DOHH2 (cell line): ENCODE data around the gene TYW1.
"Not testable (repeated sequence)": the region's sequence is repeated elsewhere in the genome, so short reads cannot be mapped to it uniquely, and the experiment has no call there.

Experiments used
- H3F3A ChIP-seq: fragments of 200-600 bp; sonication (generic), shearing (Covaris generic); 2 replicates; pipeline ENCODE4 v1.6.0; 2016; ENCODE audit warnings: antibody characterized with exemption, mild to moderate bottlenecking; ENCODE audit not compliant: control insufficient read depth, insufficient read depth
- H3K27ac ChIP-seq: fragments of 200-600 bp; sonication (generic); 2 replicates; pipeline ENCODE4 v1.5.1; 2014; ENCODE audit warnings: low read depth, mild to moderate bottlenecking, low read length, moderate library complexity
- H3K27me3 ChIP-seq: fragments of 200-600 bp; sonication (generic); 2 replicates; pipeline ENCODE4 v1.6.1; 2014; ENCODE audit warnings: mild to moderate bottlenecking, low read length, mixed read lengths; ENCODE audit not compliant: control insufficient read depth
- H3K36me3 ChIP-seq: fragments of 200-600 bp; sonication (generic); 2 replicates; pipeline ENCODE4 v1.6.1; 2014; ENCODE audit warnings: mild to moderate bottlenecking, low read length, moderate library complexity, mixed read lengths; ENCODE audit not compliant: control insufficient read depth
- H3K4me1 ChIP-seq: fragments of 200-600 bp; sonication (generic); 2 replicates; pipeline ENCODE4 v1.6.1; 2014; ENCODE audit warnings: mild to moderate bottlenecking, low read length, mixed read lengths; ENCODE audit not compliant: control insufficient read depth
- H3K4me2 ChIP-seq: fragments of 200-600 bp; sonication (generic); 2 replicates; pipeline ENCODE4 v1.6.0; 2014; ENCODE audit warnings: mild to moderate bottlenecking, low read length, moderate library complexity
- H3K4me3 ChIP-seq: fragments of 200-600 bp; sonication (generic); 2 replicates; pipeline ENCODE4 v1.5.1; 2014; ENCODE audit warnings: mild to moderate bottlenecking, low read length, mixed read lengths
- H3K79me2 ChIP-seq: fragments of 200-600 bp; sonication (generic); 2 replicates; pipeline ENCODE4 v1.6.1; 2014; ENCODE audit warnings: mild to moderate bottlenecking, low read length, mixed read lengths; ENCODE audit not compliant: control insufficient read depth
- H3K9me2 ChIP-seq: fragments of 200-600 bp; sonication (generic); replicated peaks from 2 replicates; pipeline ENCODE4 v1.6.1; 2014; ENCODE audit warnings: mild to moderate bottlenecking, low read length, mixed read lengths; ENCODE audit not compliant: control insufficient read depth
- H3K9me3 ChIP-seq: fragments of 200-600 bp; sonication (generic); 2 replicates; pipeline ENCODE4 v1.6.1; 2014; ENCODE audit warnings: antibody characterized with exemption, low read length, mixed read lengths; ENCODE audit not compliant: control insufficient read depth, insufficient read depth
- H4K20me1 ChIP-seq: fragments of 200-600 bp; sonication (generic); 2 replicates; pipeline ENCODE4 v1.6.0; 2014; ENCODE audit warnings: low read depth, mild to moderate bottlenecking, antibody characterized with exemption, low read length, moderate library complexity; ENCODE audit not compliant: control insufficient read depth, insufficient read depth

TYW1 gene

GRCh38 chr7:67226967-67227366 lies 230.3 kb downstream of the TYW1 start:
- not testable (repeated sequence) for H4K20me1 ChIP-seq, H3K9me2 ChIP-seq, H3K4me1 ChIP-seq, H3K4me3 ChIP-seq, H3K27ac ChIP-seq, H3K79me2 ChIP-seq, H3K36me3 ChIP-seq, H3F3A ChIP-seq, H3K4me2 ChIP-seq, H3K9me3 ChIP-seq, H3K27me3 ChIP-seq

- not testable (repeated sequence) for H3K79me2 ChIP-seq, H3K4me2 ChIP-seq, H3K27me3 ChIP-seq, H3K36me3 ChIP-seq, H3K27ac ChIP-seq, H3K9me3 ChIP-seq, H3K4me3 ChIP-seq, H4K20me1 ChIP-seq, H3K4me1 ChIP-seq, H3F3A ChIP-seq, H3K9me2 ChIP-seq
These were observed 232.4 kb downstream of the TYW1 start for GRCh38 chr7:67229018-67229417.

- H3K4me2 ChIP-seq, H3K9me3 ChIP-seq, H3K79me2 ChIP-seq, H3K27ac ChIP-seq, H3K4me3 ChIP-seq, H3K36me3 ChIP-seq, H3F3A ChIP-seq, H3K27me3 ChIP-seq, H3K9me2 ChIP-seq, H3K4me1 ChIP-seq, H4K20me1 ChIP-seq: not testable (repeated sequence)
These were observed 233.4 kb downstream of the TYW1 start for GRCh38 chr7:67230029-67230428.

GRCh38 chr7:67233506-67233905 lies 236.9 kb downstream of the TYW1 start:
- H3K4me3 ChIP-seq, H3K79me2 ChIP-seq, H3K9me2 ChIP-seq, H3K9me3 ChIP-seq, H3K36me3 ChIP-seq, H4K20me1 ChIP-seq, H3K27me3 ChIP-seq, H3K4me1 ChIP-seq, H3K27ac ChIP-seq, H3F3A ChIP-seq, H3K4me2 ChIP-seq: not testable (repeated sequence)

GRCh38 chr7:67236216-67236615 lies 239.6 kb downstream of the TYW1 start:
- H3F3A ChIP-seq, H3K27me3 ChIP-seq, H3K9me2 ChIP-seq, H4K20me1 ChIP-seq, H3K9me3 ChIP-seq, H3K36me3 ChIP-seq, H3K27ac ChIP-seq, H3K4me2 ChIP-seq, H3K4me3 ChIP-seq, H3K4me1 ChIP-seq, H3K79me2 ChIP-seq: not testable (repeated sequence)

- H3F3A ChIP-seq, H3K36me3 ChIP-seq, H3K4me1 ChIP-seq, H3K4me2 ChIP-seq, H3K9me3 ChIP-seq, H3K9me2 ChIP-seq, H3K79me2 ChIP-seq, H3K27ac ChIP-seq, H4K20me1 ChIP-seq, H3K4me3 ChIP-seq, H3K27me3 ChIP-seq: not testable (repeated sequence)
These were observed 246.2 kb downstream of the TYW1 start for GRCh38 chr7:67242871-67243270.

GRCh38 chr7:67248364-67248763 lies 251.7 kb downstream of the TYW1 start:
- not testable (repeated sequence) for H3F3A ChIP-seq, H3K27me3 ChIP-seq, H3K36me3 ChIP-seq, H3K27ac ChIP-seq, H3K4me3 ChIP-seq, H3K9me2 ChIP-seq, H3K4me2 ChIP-seq, H3K4me1 ChIP-seq, H3K79me2 ChIP-seq, H3K9me3 ChIP-seq, H4K20me1 ChIP-seq
